ENCODE data around the gene FYN. TPM values are rescaled to one million over a fixed set of nuclear protein-coding genes. Genes with fewer than 3 reads are reported as not detected.

Gene FYN
- total RNA-seq, 1 donor from 2014 or later: 260 TPM

DNA sequence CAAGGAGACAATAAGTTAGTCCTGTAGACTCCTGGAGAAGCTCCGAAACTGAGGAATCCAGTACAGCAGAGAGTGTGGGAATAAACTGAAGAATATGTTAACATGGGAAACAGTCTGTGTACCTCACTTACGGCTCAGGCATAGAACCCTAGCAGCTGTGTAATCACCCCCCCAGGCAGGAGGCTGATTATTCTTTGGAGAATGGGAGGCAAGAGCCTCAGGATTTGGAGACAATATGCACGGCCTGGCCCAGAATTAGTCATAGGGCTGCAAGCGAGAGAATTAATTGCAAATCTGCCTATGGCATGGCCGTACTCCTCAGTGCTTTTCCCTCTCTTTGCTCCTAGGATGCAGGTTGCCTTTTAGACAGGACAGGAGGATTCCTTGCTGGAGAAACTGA lies 27.5 kb upstream of the FYN start:
- TF ChIP-seq, protein P1, sequence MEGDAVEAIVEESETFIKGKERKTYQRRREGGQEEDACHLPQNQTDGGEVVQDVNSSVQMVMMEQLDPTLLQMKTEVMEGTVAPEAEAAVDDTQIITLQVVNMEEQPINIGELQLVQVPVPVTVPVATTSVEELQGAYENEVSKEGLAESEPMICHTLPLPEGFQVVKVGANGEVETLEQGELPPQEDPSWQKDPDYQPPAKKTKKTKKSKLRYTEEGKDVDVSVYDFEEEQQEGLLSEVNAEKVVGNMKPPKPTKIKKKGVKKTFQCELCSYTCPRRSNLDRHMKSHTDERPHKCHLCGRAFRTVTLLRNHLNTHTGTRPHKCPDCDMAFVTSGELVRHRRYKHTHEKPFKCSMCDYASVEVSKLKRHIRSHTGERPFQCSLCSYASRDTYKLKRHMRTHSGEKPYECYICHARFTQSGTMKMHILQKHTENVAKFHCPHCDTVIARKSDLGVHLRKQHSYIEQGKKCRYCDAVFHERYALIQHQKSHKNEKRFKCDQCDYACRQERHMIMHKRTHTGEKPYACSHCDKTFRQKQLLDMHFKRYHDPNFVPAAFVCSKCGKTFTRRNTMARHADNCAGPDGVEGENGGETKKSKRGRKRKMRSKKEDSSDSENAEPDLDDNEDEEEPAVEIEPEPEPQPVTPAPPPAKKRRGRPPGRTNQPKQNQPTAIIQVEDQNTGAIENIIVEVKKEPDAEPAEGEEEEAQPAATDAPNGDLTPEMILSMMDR (conservative IDR thresholded peaks at IDR 0.05): no peak
- H3K27ac Mint-ChIP-seq (ENCODE audit: unreplicated experiment): no peak overlapping the region
- H3K4me1 Mint-ChIP-seq: no peaks in the 10 kb centered on the region
- H3K27me3 Mint-ChIP-seq (ENCODE audit: low read depth): no peaks in the 10 kb centered on the region
- H3K36me3 Mint-ChIP-seq (ENCODE audit: low read depth): no peaks in the 10 kb centered on the region
- no peak overlapping the region for H3K4me3 Mint-ChIP-seq
- peaks cover 7% of the 10 kb centered on the region for H3K9me3 Mint-ChIP-seq
- DNase-seq (ENCODE audit: low read depth, low spot score): no peak

DNA sequence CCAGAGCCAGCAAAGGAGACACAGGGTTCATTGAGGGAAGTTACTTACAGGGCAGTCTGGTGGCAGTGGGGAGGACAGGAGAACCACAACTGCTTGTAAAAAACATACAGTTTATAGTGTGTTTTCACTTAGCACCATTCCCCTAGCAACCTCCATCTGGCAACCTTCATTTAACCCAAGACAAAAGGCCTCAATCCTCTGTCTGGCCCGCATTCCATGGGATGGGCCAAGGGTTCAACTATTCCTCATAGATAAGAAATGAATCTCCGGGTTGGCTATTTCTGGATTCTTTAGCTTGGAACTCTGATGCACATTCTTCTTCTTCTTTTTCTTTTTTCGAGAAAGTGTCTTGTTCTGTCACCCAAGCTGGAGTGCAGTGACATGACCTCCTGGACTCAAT lies 26.3 kb upstream of the FYN start:
- Mint-ChIP-seq H3K4me3 (no peak overlapping the region), H3K27ac (ENCODE audit: unreplicated experiment) (no peak overlapping the region), H3K9me3 (peaks cover 7% of the 10 kb centered on the region), H3K4me1 (no peaks in the 10 kb centered on the region), H3K27me3 (ENCODE audit: low read depth) (no peaks in the 10 kb centered on the region), H3K36me3 (ENCODE audit: low read depth) (no peaks in the 10 kb centered on the region)
- no peak for DNase-seq (ENCODE audit: low read depth, low spot score)
- TF ChIP-seq, protein P1 (conservative IDR thresholded peaks at IDR 0.05): no peak

DNA sequence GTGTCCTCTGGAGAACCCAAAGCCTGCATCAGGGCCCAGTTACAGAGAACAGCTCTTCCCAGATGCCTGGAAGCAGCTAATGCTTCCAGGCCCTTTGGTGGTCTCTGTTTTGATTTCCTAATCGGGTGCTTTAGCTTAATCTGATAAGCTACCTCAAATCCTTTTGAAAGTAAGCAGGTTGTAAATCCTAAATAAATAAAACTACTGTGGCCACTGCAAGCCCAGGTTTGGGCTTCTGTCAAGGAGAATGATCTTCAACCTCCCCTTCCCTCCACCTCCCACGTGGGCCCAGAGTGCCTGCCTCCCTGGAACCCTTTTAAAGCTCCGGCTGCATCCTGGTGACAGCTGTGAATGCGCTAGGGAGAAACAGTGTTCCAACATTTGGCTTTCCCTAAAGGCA lies 25.2 kb upstream of the FYN start:
- no peak overlapping the region for H3K27ac Mint-ChIP-seq (ENCODE audit: unreplicated experiment)
- no peak for DNase-seq (ENCODE audit: low read depth, low spot score)
- H3K27me3 Mint-ChIP-seq (ENCODE audit: low read depth): no peaks in the 10 kb centered on the region
- H3K4me1 Mint-ChIP-seq: no peaks in the 10 kb centered on the region
- TF ChIP-seq, protein P1 (conservative IDR thresholded peaks at IDR 0.05): no peak
- no peak overlapping the region for H3K4me3 Mint-ChIP-seq
- H3K9me3 Mint-ChIP-seq: peaks cover 7% of the 10 kb centered on the region
- no peaks in the 10 kb centered on the region for H3K36me3 Mint-ChIP-seq (ENCODE audit: low read depth)

DNA sequence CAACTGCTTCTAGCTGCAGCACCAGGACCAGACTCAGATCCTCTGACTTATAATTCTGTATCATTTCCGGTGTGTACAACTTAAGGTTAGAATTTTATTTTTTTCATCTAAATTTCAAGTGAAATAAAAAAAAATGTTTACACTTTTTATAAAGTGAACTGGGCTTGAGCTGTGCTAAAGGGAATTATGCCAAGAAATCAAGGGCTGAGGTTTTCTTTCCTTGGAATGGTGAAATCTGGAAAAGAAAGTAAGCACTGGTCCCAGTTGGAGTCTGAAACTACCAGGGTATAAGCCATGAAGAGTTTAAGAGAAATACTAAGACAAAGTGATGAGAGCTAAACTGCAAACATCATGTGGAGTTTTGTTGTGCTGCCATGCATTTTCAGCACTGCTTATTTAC lies 21.7 kb upstream of the FYN start:
- Mint-ChIP-seq H3K36me3 (ENCODE audit: low read depth) (no peaks in the 10 kb centered on the region), H3K4me3 (no peak overlapping the region)

DNA sequence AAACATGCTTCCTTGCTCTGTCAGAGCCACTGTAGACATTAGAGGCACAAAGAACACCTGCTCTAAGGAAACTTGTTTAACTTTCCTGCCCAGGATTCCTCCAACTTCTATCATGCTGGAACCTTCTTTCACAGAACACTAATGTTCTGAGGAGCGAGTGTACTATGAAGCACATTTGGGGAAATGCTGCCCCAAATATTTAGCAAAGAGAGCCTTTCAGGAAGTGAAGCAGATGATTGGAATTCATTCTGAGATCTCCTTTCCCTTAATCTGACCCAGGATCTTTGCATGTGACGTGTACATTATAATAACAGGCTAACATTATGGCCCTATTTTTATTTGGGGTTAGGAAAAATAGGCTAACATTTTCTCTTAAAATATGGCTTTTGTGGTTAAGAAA lies 21.0 kb upstream of the FYN start:
- Mint-ChIP-seq H3K27me3 (ENCODE audit: low read depth) (no peaks in the 10 kb centered on the region), H3K4me3 (no peak overlapping the region), H3K36me3 (ENCODE audit: low read depth) (no peaks in the 10 kb centered on the region), H3K4me1 (peaks cover 20% of the 10 kb centered on the region), H3K9me3 (no peaks in the 10 kb centered on the region), H3K27ac (ENCODE audit: unreplicated experiment) (no peak overlapping the region)
- no peak for DNase-seq (ENCODE audit: low read depth, low spot score)
- TF ChIP-seq, protein P1 (conservative IDR thresholded peaks at IDR 0.05): no peak

More for the DNA sequence above, 21.7 kb upstream of the FYN start:
- Mint-ChIP-seq H3K4me1 (peaks cover 15% of the 10 kb centered on the region), H3K27me3 (ENCODE audit: low read depth) (no peaks in the 10 kb centered on the region), H3K27ac (ENCODE audit: unreplicated experiment) (no peak overlapping the region), H3K9me3 (no peaks in the 10 kb centered on the region)
- TF ChIP-seq, protein P1 (conservative IDR thresholded peaks at IDR 0.05): no peak
- DNase-seq (ENCODE audit: low read depth, low spot score): no peak

DNA sequence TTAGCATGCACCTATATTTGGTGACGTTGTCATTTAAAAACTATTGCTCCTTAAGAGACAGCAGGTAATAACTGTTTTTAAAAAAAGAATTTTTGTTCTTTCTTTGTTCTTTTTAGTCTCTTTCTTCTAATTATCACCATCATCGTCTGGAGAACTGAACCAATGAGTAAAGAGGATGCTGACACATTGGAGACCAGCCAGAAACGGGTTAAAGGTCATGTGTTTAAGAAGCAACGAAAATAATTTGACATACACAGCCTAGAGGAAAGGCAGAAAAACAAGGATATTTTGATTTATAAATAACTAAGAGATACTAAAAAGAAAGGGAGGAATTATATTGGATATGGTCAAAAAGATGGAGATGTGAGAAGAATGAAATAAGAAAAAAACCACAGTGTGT lies 19.2 kb upstream of the FYN start:
- TF ChIP-seq, protein P1 (conservative IDR thresholded peaks at IDR 0.05): no peak

More for the DNA sequence above, 19.2 kb upstream of the FYN start:
- Mint-ChIP-seq H3K27me3 (ENCODE audit: low read depth) (no peaks in the 10 kb centered on the region), H3K36me3 (ENCODE audit: low read depth) (no peaks in the 10 kb centered on the region), H3K4me3 (no peak overlapping the region), H3K4me1 (peaks cover 34% of the 10 kb centered on the region), H3K9me3 (no peaks in the 10 kb centered on the region), H3K27ac (ENCODE audit: unreplicated experiment) (no peak overlapping the region)
- no peak for DNase-seq (ENCODE audit: low read depth, low spot score)
